ENCODE measurements around the gene FABP6. TPM values are rescaled to one million over a fixed set of nuclear protein-coding genes. Genes with fewer than 3 reads are reported as not detected.
A peak's percentile ranks its signal among the peaks of the same experiment; 100 is the strongest.

Gene FABP6
- total and polyA plus RNA-seq, 4 donors, result 5.0 to 13.1 (median 6.3) TPM

DNA sequence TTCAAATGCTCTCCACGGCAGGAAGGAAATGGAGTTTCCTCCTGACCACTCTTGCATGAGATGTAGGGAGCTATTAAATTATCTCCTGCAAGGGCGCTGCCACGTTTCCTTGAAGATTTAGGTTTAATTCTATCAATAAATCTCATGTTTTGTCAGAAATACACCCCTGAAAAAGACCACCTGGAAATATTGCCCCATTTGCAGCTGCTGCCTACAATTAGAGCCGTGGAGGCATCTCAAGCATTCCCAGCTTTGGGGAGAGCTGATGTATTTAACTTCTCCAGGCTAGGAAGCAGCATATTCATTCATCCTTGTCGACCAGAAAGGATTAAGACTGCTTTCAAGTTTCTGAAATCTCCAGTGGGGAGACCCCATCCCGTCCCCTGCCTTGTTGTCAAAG lies 42.5 kb downstream of the FABP6 start:
- peak in 2 of 3 donors; percentile 6 to 16 for DNase-seq
- no peak overlapping the region for H3K9ac ChIP-seq (ENCODE audit: insufficient read depth in 1 of 2, low read length in 2 of 2)

DNA sequence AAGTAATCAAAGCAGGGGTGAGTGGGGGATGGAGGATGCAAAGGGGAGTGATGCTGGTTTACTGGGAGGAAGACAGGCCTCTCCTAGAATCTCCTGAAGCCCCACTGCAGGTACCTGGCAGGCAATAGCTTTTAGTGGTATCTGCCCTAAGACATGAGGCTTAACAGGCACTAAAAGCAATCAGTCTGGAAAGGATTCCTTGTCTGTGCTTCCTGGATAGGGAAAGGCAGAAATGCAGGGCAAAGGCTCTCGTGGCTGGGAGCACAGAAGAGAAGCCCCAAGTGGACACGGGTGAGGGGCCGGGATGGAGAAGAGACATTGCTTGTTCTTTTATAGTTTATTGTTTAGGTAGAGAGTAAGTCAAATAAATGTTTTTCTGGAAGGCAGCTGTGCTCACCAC lies 43.0 kb downstream of the FABP6 start:
- Histone ChIP-seq H3K4me3 (no peak overlapping the region), H3K4me1 (ENCODE audit: control insufficient read depth in 5 of 5, insufficient read depth in 5 of 5, low read length in 5 of 5) (peaks cover 8 to 18% (median 16%) of the 10 kb centered on the region in 5 donors), H3K9me3 (ENCODE audit: control insufficient read depth in 4 of 4, insufficient read depth in 3 of 4, low read length in 3 of 4) (no peaks in the 10 kb centered on the region), H3K36me3 (ENCODE audit: control insufficient read depth in 4 of 4, insufficient read depth in 4 of 4, low read length in 4 of 4) (peaks cover 0 to 5% (median 1%) of the 10 kb centered on the region in 4 donors), H3K27me3 (ENCODE audit: control insufficient read depth in 3 of 3, insufficient read depth in 3 of 3, low read length in 2 of 3) (no peaks in the 10 kb centered on the region), H3K27ac (ENCODE audit: low read depth in 1 of 2, low read length in 1 of 2) (peak overlapping the region in 1 of 2 donors; percentile 90), H3K9ac (ENCODE audit: insufficient read depth in 1 of 2, low read length in 2 of 2) (no peak overlapping the region)
- no peak for DNase-seq
- TF ChIP-seq, protein P1, sequence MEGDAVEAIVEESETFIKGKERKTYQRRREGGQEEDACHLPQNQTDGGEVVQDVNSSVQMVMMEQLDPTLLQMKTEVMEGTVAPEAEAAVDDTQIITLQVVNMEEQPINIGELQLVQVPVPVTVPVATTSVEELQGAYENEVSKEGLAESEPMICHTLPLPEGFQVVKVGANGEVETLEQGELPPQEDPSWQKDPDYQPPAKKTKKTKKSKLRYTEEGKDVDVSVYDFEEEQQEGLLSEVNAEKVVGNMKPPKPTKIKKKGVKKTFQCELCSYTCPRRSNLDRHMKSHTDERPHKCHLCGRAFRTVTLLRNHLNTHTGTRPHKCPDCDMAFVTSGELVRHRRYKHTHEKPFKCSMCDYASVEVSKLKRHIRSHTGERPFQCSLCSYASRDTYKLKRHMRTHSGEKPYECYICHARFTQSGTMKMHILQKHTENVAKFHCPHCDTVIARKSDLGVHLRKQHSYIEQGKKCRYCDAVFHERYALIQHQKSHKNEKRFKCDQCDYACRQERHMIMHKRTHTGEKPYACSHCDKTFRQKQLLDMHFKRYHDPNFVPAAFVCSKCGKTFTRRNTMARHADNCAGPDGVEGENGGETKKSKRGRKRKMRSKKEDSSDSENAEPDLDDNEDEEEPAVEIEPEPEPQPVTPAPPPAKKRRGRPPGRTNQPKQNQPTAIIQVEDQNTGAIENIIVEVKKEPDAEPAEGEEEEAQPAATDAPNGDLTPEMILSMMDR (IDR thresholded peaks at IDR 0.05; ENCODE audit: control extremely low read depth, extremely low read depth), result no peak
- ATAC-seq (ENCODE audit: insufficient read depth, low FRiP score), result no peak
- WGBS, 2 donors, result 80% methylated on average over 3 of the region's 3 CpGs

More for the DNA sequence above, 42.5 kb downstream of the FABP6 start:
- Histone ChIP-seq H3K4me3 (no peak overlapping the region), H3K36me3 (ENCODE audit: control insufficient read depth in 4 of 4, insufficient read depth in 4 of 4, low read length in 4 of 4) (peaks cover 0 to 2% (median 1%) of the 10 kb centered on the region in 4 donors), H3K27me3 (ENCODE audit: control insufficient read depth in 3 of 3, insufficient read depth in 3 of 3, low read length in 2 of 3) (no peaks in the 10 kb centered on the region), H3K4me1 (ENCODE audit: control insufficient read depth in 5 of 5, insufficient read depth in 5 of 5, low read length in 5 of 5) (peaks cover 8 to 18% (median 16%) of the 10 kb centered on the region in 5 donors), H3K9me3 (ENCODE audit: control insufficient read depth in 4 of 4, insufficient read depth in 3 of 4, low read length in 3 of 4) (no peaks in the 10 kb centered on the region), H3K27ac (ENCODE audit: low read depth in 1 of 2, low read length in 1 of 2) (peak overlapping the region in 1 of 2 donors; percentile 90)
- TF ChIP-seq, protein P1 (IDR thresholded peaks at IDR 0.05; ENCODE audit: control extremely low read depth, extremely low read depth), result no peak
- WGBS, 2 donors, result 27 to 37% methylated on average over 6 of the region's 6 CpGs
- no peak for ATAC-seq (ENCODE audit: insufficient read depth, low FRiP score)

DNA sequence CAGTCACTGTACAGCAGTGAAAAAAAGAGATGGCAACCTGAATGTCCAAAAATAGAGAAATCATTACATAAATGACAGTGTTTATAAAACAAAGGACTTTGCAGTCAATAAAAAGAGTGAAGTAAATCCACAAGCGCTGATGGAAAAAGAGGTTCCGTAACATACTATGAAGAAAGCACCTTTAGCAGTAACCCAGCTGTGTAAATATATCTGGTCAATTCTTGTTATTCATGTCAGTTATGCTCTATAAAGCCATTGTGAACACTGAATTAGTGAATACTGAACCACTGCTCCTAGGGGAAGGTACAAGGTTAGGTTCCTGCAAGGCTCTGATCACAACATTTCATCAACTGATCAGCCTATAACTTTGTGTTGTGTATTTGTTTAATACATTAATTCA lies 43.6 kb downstream of the FABP6 start:
- Histone ChIP-seq H3K4me3 (no peak overlapping the region), H3K27ac (ENCODE audit: low read depth in 1 of 2, low read length in 1 of 2) (no peak overlapping the region), H3K4me1 (ENCODE audit: control insufficient read depth in 5 of 5, insufficient read depth in 5 of 5, low read length in 5 of 5) (peaks cover 8 to 18% (median 16%) of the 10 kb centered on the region in 5 donors), H3K27me3 (ENCODE audit: control insufficient read depth in 3 of 3, insufficient read depth in 3 of 3, low read length in 2 of 3) (no peaks in the 10 kb centered on the region), H3K36me3 (ENCODE audit: control insufficient read depth in 4 of 4, insufficient read depth in 4 of 4, low read length in 4 of 4) (peaks cover 0 to 5% (median 1%) of the 10 kb centered on the region in 4 donors), H3K9ac (ENCODE audit: insufficient read depth in 1 of 2, low read length in 2 of 2) (no peak overlapping the region), H3K9me3 (ENCODE audit: control insufficient read depth in 4 of 4, insufficient read depth in 3 of 4, low read length in 3 of 4) (no peaks in the 10 kb centered on the region)
- 85 to 89% methylated on average over 2 of the region's 2 CpGs for WGBS, 2 donors
- ATAC-seq (ENCODE audit: insufficient read depth, low FRiP score) (no peak), DNase-seq (no peak)
- TF ChIP-seq, protein P1 (IDR thresholded peaks at IDR 0.05; ENCODE audit: control extremely low read depth, extremely low read depth), result no peak

DNA sequence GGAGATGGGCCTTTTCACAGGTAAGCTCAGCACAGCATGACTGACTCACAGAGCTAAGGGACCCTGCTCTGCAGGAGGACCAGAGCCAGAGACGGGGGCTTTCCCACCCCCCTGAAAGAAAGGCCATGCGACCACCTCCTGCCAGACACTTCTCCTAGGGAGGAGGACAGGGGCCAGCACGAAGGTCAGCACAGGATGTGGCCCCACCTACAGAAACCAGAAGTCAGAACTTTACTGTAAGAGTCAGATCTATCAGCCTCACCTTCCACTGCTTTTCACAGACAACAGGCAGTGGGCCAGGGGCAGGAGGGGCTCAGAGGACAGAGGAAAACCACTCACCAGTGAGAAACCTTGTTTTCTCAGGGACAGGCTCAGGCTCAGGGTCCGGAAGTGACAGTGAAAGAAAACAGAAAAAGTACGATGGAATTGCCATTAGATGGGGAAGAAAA lies 45.2 kb downstream of the FABP6 start:
- H3K9me3 ChIP-seq (ENCODE audit: control insufficient read depth in 4 of 4, insufficient read depth in 3 of 4, low read length in 3 of 4), result no peaks in the 10 kb centered on the region
- TF ChIP-seq, protein P1 (IDR thresholded peaks at IDR 0.05; ENCODE audit: control extremely low read depth, extremely low read depth), result no peak
- H3K4me3 ChIP-seq, result no peak overlapping the region
- no peak for DNase-seq
- WGBS, 2 donors, result 72 to 74% methylated on average over 5 of the region's 5 CpGs
- ATAC-seq (ENCODE audit: insufficient read depth, low FRiP score), result no peak
- no peak overlapping the region for H3K9ac ChIP-seq (ENCODE audit: insufficient read depth in 1 of 2, low read length in 2 of 2)
- H3K36me3 ChIP-seq (ENCODE audit: control insufficient read depth in 4 of 4, insufficient read depth in 4 of 4, low read length in 4 of 4), result peaks cover 0 to 12% (median 2%) of the 10 kb centered on the region in 4 donors
- peaks cover 7 to 17% (median 9%) of the 10 kb centered on the region in 5 donors for H3K4me1 ChIP-seq (ENCODE audit: control insufficient read depth in 5 of 5, insufficient read depth in 5 of 5, low read length in 5 of 5)
- no peak overlapping the region for H3K27ac ChIP-seq (ENCODE audit: low read depth in 1 of 2, low read length in 1 of 2)
- H3K27me3 ChIP-seq (ENCODE audit: control insufficient read depth in 3 of 3, insufficient read depth in 3 of 3, low read length in 2 of 3), result no peaks in the 10 kb centered on the region

All from lung (tissue), 12 donors.